GM12875 (cell line): Measurements from ENCODE around the gene NAB2.

Experiments used
- H3K4me3 ChIP-seq: one replicate; pipeline ENCODE4 v1.5.1; 2011; ENCODE audit warnings: low read depth, low read length, control low read depth
- TF ChIP-seq, protein P1 (sequence below): IDR thresholded peaks from 2 replicates; pipeline ENCODE4 v1.5.1; 2011; ENCODE audit warnings: low read depth, mild to moderate bottlenecking, control low read depth, inconsistent platforms, low read length, moderate library complexity, borderline replicate concordance; ENCODE audit not compliant: insufficient read depth

NAB2 gene

DNA sequence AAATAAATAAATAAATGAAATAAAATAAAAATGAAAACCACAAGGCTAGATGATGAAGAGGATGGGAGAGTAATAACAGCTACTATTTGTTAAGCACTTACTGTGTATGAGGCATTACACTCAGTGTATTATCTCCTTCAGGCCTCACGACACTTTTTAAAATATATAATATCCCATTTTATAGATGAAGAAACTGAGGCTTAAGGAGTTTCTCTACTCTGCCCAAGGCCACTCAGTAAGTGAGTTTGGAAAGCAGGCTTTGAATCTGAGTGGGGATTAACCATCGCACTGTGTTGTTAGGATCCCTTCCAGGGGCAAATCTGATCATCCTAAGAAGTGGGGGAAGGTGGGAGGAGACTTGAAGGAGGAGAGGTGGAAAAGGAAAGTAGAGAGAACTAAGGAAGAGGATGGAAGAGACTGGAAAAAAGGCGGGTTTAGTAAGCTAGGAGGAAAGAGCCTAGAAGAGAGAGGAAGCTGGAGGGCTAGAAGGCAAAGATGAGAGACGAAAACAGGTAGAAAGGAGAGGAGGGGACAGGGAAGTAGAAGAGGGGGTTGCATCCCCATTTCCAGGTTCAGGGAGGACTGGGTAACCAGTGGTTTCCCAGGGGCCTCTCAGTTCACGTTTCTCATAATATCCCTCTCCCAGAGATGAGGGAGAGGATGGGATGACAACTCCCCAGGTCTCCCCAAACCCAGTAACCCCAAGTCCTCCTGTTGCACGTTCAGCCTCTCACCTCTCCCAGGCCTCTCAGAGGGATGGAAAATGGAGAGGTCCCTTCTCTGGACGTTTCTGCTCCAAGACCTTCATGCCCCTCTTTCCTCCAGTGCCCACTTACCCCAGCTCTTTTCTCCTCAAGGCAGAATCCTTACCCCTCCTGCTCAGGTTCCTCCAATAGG is 20.5 kb downstream of the NAB2 start:
- TF ChIP-seq, protein P1, sequence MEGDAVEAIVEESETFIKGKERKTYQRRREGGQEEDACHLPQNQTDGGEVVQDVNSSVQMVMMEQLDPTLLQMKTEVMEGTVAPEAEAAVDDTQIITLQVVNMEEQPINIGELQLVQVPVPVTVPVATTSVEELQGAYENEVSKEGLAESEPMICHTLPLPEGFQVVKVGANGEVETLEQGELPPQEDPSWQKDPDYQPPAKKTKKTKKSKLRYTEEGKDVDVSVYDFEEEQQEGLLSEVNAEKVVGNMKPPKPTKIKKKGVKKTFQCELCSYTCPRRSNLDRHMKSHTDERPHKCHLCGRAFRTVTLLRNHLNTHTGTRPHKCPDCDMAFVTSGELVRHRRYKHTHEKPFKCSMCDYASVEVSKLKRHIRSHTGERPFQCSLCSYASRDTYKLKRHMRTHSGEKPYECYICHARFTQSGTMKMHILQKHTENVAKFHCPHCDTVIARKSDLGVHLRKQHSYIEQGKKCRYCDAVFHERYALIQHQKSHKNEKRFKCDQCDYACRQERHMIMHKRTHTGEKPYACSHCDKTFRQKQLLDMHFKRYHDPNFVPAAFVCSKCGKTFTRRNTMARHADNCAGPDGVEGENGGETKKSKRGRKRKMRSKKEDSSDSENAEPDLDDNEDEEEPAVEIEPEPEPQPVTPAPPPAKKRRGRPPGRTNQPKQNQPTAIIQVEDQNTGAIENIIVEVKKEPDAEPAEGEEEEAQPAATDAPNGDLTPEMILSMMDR, result no peak
- peak overlapping the region; percentile 85 for H3K4me3 ChIP-seq

DNA sequence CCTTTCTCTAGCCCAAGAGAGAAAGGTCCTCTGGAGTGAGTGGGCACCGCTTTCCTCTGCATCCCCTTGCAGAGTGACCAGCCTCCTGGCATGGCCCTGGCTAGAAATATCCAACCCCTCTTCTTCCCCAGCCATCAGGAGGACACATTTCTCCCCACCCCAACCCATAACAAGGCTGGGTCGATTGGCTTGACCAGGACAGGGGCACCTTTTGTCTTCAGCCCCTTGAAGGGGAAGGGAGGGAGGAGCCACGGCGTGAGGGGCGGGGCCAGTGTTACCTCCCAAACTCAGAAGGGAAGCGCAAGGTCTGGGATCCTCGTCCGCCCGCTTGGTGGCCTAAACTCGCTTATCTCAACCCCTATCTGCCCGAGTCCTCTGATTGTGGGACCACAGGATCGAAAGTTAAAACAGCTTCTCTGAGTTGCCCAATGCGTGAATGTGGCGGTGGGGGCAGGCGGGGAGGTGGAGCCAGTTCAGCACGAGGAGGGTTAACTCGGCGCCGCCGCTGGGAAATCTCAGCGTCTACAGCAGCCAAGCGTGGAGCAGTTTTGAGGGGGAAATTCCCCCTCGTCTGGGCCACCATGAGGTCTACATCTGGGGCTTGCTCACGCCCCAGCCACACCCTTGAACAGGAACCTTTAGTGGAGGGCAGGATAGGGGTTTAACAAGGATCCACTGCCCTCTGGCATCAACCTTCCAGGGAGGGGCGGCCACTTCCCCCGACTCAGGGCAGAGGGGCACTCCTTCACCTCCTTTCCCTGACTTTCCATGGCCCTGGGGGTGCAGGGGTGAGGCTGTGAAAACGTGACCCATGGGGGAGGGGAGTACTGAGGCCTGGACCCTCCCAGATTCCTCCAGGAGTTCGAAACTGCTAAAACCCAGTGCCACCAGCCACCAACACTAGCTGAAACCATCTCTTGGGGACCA is 21.5 kb downstream of the NAB2 start:
- peak overlapping the region; percentile 85 for H3K4me3 ChIP-seq
- TF ChIP-seq, protein P1, result 0 out of 2 replicates have a peak, but pooled peaks have one; percentile 4

DNA sequence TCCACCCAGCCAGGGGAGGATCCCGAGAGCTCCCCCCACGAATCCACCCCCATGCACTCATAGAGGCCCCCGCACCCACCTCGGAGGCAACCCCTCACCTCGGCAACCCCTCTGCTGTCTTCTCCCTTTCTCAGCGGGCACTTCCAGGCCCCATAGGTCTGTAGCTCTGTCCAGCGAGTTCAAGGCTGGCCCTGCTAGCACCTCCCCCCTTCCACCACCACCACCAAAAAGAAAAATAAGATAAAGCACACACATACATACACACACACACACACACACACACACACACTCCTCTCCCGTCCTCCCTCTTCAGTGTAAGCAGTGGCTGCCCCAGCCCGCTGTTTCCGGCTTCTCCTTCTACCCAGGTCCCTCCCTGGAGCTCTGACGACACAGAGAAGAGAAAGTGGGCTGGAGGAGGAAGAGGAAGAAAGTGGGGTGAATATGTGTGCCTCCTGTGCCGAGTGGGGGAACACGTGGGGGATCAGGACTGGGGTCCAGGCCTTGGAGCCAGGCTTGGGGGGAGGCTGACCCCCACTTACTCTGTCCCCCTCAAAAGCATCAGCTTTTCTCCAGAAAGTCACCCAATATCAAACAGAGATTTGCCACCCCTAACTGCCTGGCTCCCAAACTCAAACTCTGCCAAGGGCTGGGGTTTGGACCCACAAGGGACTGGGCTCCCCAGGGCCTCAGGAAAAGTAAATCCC is 22.3 kb downstream of the NAB2 start, which contains the start of gene STAT6:
Gene STAT6, minus strand, starts transcription at position 332 of the 704 bp plus-strand sequence. CDS start 3,084 bp downstream, outside the sequence.
- TF ChIP-seq, protein P1, result no peak
- peak within 1 kb of the TSS; percentile 85 for H3K4me3 ChIP-seq

DNA sequence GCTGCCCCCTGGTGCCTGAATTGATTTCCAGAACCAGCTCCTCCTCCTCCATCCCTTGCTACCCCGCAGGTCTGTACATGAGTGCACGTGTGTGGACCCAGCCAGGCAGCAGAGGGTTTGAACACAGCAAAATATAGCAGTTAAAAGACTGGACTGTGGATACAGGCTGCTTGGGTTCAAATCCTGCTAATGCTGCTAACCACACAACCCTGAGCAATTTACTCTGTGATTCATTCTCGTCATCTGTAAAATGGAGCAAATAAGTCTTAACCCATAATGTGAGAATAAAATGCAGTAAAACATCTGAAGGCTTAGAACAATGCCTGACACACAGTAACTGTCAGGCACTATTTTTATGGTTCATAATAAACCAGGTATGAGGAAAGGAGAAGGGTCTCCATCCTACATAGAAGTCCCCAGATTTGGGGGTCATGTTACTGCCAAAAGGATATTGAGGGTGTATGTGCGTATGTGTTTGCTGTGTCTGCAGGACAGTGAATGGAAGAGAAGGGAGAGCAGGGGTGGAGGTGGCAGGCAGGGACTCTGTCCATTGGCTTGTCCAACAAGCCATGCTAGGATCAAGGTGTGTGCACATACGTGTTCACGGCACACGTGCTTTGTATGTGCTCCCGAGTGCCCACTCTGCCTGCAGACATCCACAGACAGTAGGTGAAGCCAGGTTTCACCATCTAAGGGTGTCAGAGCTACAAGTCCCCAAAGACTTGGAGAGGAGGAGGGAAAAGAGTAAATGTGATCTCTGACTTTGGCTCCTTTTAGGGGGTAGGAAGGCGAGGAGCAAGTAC is 23.8 kb downstream of the NAB2 start:
- H3K4me3 ChIP-seq, result no peak overlapping the region
- TF ChIP-seq, protein P1, result peak; percentile 75

DNA sequence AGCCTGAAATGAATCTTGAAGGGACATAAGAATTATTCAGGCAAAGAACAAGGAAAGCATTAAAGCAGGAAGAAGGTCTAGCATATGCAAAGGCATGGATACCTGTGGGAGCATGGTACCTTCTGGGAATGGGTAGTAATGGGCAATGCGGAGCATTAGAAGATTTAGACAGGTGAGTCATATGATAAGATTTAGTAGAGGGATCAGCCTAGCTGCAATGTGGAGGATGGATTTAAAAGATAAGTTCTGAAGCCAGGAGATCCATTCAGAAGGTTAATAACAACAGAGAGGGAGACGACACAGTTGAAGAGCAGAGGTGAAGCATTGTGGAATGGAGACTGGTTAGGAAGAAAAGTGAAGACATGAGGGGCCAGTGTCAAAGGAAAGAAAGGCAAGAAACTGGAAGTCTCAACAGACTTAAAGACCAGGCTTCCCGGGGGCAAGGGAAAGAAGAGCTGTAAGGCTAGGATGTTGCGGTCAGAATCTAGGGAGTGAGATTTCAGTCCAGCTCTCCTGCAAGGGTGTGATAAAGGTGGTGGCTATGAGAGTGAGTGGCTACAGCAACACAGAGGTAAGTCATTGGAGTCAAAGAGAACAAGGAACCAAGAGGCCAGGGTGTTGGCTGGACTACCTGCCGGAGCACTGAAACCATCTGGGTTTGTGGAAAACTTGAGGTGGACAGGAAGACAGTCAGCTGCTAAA is 27.8 kb downstream of the NAB2 start:
- TF ChIP-seq, protein P1, result no peak

More for the DNA sequence above, 27.8 kb downstream of the NAB2 start:
- H3K4me3 ChIP-seq, result no peak overlapping the region
